ENCODE measurements around the gene OPHN1. TPM values are rescaled to one million over a fixed set of nuclear protein-coding genes. Genes with fewer than 3 reads are reported as not detected.

OPHN1 gene
- total RNA-seq, 2 experiments from 2014 or later, result not detected

DNA sequence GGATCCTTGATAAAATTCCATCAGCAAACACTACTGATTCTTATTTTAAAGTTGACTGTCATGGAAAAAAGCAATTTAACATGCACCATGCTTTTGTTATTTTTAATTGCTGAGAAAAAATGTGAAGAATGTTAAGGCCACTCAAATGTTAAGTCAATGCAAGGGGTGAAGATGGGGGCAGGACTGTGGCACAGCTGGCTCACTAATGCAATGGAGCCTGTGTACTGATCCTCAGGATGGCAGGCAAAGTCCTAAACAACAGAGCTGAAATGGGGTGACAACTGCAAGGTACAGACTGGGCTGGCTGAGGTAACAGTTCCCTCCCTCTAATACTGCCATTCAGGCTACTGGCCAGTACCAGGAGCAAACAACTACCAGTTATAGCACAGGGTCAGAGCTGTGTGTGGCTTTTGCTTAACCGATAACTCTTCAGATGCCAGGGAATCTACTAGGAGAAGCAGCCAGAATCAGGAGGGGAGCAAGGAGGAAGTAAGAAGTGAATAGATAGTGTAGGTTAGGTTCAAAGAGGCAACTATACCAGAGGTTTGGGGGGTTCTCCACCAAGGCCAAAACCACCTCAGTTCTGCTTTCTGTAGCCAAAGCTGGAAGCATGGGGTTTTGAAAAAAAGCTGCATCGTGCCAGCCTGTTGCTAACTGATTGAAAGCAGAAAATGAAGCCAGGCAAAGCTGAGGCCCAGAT lies 372.6 kb downstream of the OPHN1 start:
- Mint-ChIP-seq H3K36me3 (ENCODE audit: low read depth) (no peaks in the 10 kb centered on the region), H3K4me1 (ENCODE audit: low read depth) (no peaks in the 10 kb centered on the region), H3K27me3 (ENCODE audit: low read depth) (no peaks in the 10 kb centered on the region), H3K27ac (no peak overlapping the region), H3K9me3 (no peaks in the 10 kb centered on the region), H3K4me3 (no peak overlapping the region)
- CTCF ChIA-PET, result no interaction called here
- no peak for DNase-seq
- intact Hi-C loops (cut with micrococcal nuclease), result no loop called here

DNA sequence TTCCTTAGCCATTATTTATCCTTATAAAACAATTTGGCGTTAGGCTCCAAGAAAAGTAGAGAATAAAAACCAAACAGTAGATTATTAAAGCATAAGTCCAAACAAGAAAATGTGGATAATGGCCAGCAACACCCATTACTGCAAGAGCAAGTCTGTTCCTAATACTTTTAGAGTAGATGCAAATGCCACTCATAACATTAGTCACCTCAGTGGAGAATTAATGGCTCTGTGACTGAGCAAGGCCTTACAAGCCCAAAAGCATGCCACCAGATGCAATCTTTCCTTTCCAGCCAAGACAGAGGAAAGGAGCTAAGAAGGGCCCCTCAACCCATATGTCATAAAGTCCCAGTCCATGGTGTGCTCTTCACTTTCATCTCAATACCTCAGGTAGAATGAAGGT lies 373.8 kb downstream of the OPHN1 start:
- Mint-ChIP-seq H3K27ac (no peak overlapping the region), H3K4me3 (no peak overlapping the region), H3K4me1 (ENCODE audit: low read depth) (no peaks in the 10 kb centered on the region), H3K27me3 (ENCODE audit: low read depth) (no peaks in the 10 kb centered on the region), H3K36me3 (ENCODE audit: low read depth) (no peaks in the 10 kb centered on the region), H3K9me3 (no peaks in the 10 kb centered on the region)
- DNase-seq, result no peak
- CTCF ChIA-PET, result no interaction called here
- intact Hi-C loops (cut with micrococcal nuclease), result no loop called here

DNA sequence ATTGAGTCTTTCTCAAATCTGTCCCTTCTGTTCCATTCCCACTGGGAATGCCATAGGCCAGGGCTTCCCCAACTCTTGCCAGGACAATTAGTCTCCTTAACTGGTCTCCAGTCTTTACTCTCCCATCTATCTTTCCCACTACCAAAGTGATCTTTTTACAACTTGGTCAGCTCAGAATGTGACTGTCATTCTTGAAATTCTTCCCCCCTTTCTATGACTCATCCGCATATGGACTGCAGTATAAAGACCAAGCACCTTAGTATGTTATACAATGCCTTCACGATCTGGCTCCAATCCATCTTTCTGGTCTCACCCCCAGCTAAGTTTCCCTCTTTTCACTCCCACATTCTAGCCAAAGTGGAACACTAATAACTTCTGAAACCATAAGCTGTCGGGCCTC lies 383.8 kb downstream of the OPHN1 start:
- H3K9me3 Mint-ChIP-seq, result no peaks in the 10 kb centered on the region
- no peak overlapping the region for H3K27ac Mint-ChIP-seq
- intact Hi-C loops (cut with micrococcal nuclease), result no loop called here
- no peaks in the 10 kb centered on the region for H3K36me3 Mint-ChIP-seq (ENCODE audit: low read depth)
- H3K4me1 Mint-ChIP-seq (ENCODE audit: low read depth), result no peaks in the 10 kb centered on the region
- H3K4me3 Mint-ChIP-seq, result no peak overlapping the region
- CTCF ChIA-PET, result no interaction called here
- DNase-seq, result no peak
- H3K27me3 Mint-ChIP-seq (ENCODE audit: low read depth), result peaks cover 3% of the 10 kb centered on the region

DNA sequence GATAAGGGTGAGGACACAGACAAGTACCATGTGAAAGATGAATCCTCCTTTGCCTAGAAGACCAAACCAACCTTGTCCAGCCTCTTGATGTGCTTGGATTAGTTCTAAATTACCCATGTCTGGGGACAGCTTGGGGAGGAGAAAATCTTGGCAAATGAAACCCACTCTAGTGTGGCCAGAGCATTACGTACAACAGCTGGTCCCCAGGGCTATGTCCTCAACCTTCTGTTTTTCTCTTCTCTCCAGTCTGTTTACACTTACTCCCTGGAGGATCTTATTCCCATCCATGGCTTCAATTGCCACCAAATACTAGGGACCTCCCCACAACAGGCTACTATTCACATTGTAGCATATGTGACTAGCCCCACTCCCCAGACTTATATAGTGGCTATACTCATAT lies 384.5 kb downstream of the OPHN1 start:
- intact Hi-C loops (cut with micrococcal nuclease), result no loop called here
- Mint-ChIP-seq H3K4me3 (no peak overlapping the region), H3K27ac (no peak overlapping the region), H3K9me3 (no peaks in the 10 kb centered on the region), H3K27me3 (ENCODE audit: low read depth) (peaks cover 3% of the 10 kb centered on the region), H3K4me1 (ENCODE audit: low read depth) (no peaks in the 10 kb centered on the region), H3K36me3 (ENCODE audit: low read depth) (no peaks in the 10 kb centered on the region)
- DNase-seq, result no peak
- CTCF ChIA-PET, result no interaction called here

DNA sequence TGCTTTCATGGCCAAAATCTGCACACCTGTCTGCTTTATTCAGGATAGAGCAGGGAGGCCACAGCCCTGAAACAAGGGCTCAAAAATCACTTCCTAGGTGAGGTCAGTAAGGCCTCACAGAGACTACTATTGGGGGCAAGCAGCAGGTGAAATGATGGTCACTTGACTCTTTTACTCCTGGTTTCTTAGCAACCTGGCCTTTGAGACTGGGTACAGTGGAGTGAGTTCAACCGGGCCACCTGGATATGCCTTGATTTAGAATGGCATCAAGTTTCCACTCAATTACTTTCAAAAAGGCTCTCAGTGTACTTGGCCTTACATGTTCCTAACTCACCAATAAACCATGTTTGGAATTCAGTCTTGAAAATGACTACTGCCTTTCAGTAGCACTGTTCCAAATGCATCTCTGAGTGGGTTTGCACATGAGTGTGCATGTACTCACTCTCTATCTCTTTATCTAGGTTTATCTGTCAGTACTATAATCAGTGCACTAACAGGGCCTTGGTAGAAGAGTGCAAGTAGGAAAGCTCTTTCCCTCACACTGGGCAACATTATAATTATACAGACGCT lies 388.2 kb downstream of the OPHN1 start:
- intact Hi-C loops (cut with micrococcal nuclease), result no loop called here
- no peak for DNase-seq
- H3K4me1 Mint-ChIP-seq (ENCODE audit: low read depth), result no peaks in the 10 kb centered on the region
- no peaks in the 10 kb centered on the region for H3K9me3 Mint-ChIP-seq
- no peak overlapping the region for H3K27ac Mint-ChIP-seq
- H3K27me3 Mint-ChIP-seq (ENCODE audit: low read depth), result no peaks in the 10 kb centered on the region
- CTCF ChIA-PET, result no interaction called here
- no peaks in the 10 kb centered on the region for H3K36me3 Mint-ChIP-seq (ENCODE audit: low read depth)
- H3K4me3 Mint-ChIP-seq, result no peak overlapping the region

GRCh38 chrX:68043713-68044438 lies 389.4 kb downstream of the OPHN1 start:
- intact Hi-C loops (cut with micrococcal nuclease), result no loop called here
- Mint-ChIP-seq H3K27me3 (ENCODE audit: low read depth) (no peaks in the 10 kb centered on the region), H3K27ac (no peak overlapping the region), H3K36me3 (ENCODE audit: low read depth) (no peaks in the 10 kb centered on the region), H3K4me1 (ENCODE audit: low read depth) (no peaks in the 10 kb centered on the region), H3K4me3 (no peak overlapping the region), H3K9me3 (no peaks in the 10 kb centered on the region)
- no peak for DNase-seq
- CTCF ChIA-PET, result no interaction called here

- CTCF ChIA-PET, result no interaction called here
- intact Hi-C loops (cut with micrococcal nuclease), result no loop called here
- H3K4me1 Mint-ChIP-seq (ENCODE audit: low read depth), result no peaks in the 10 kb centered on the region
- no peaks in the 10 kb centered on the region for H3K9me3 Mint-ChIP-seq
- H3K27me3 Mint-ChIP-seq (ENCODE audit: low read depth), result no peaks in the 10 kb centered on the region
- no peaks in the 10 kb centered on the region for H3K36me3 Mint-ChIP-seq (ENCODE audit: low read depth)
- H3K4me3 Mint-ChIP-seq, result no peak overlapping the region
- DNase-seq, result no peak
- no peak overlapping the region for H3K27ac Mint-ChIP-seq
These were observed 392.2 kb downstream of the OPHN1 start for GRCh38 chrX:68041110-68041509.

- H3K9me3 Mint-ChIP-seq, result no peaks in the 10 kb centered on the region
- intact Hi-C loops (cut with micrococcal nuclease), result no loop called here
- CTCF ChIA-PET, result interaction anchor here (0.9 kb wide), 1 partner anchor 32 kb away, joined by 3 read pairs; no protein-coding TSS in a partner anchor
These were observed 414.8 kb downstream of the OPHN1 start for GRCh38 chrX:68018248-68019203.

GRCh38 chrX:67998540-67998939 lies 434.8 kb downstream of the OPHN1 start:
- no peak overlapping the region for H3K4me3 Mint-ChIP-seq
- CTCF ChIA-PET, result no interaction called here
- H3K27ac Mint-ChIP-seq, result no peak overlapping the region
- DNase-seq, result no peak
- intact Hi-C loops (cut with micrococcal nuclease), result no loop called here
- H3K36me3 Mint-ChIP-seq (ENCODE audit: low read depth), result no peaks in the 10 kb centered on the region
- H3K9me3 Mint-ChIP-seq, result peaks cover 10% of the 10 kb centered on the region
- H3K4me1 Mint-ChIP-seq (ENCODE audit: low read depth), result no peaks in the 10 kb centered on the region
- no peaks in the 10 kb centered on the region for H3K27me3 Mint-ChIP-seq (ENCODE audit: low read depth)

More at GRCh38 chrX:68018248-68019203, 414.8 kb downstream of the OPHN1 start:
- Mint-ChIP-seq H3K27ac (no peak overlapping the region), H3K36me3 (ENCODE audit: low read depth) (no peaks in the 10 kb centered on the region), H3K27me3 (ENCODE audit: low read depth) (no peaks in the 10 kb centered on the region), H3K4me3 (no peak overlapping the region), H3K4me1 (ENCODE audit: low read depth) (no peaks in the 10 kb centered on the region)
- DNase-seq, result peak; percentile 5

Other genes with a start within 250 kb of the OPHN1 start
- gene YIPF6, start 65.6 kb upstream of the OPHN1 start, total RNA-seq, result 10 to 100 TPM; 19.0 to 20.7 TPM
- under 1 TPM; 0.07 to 0.10 TPM for gene STARD8, start 214.2 kb upstream of the OPHN1 start, total RNA-seq

Data from activated naive CD4-positive, alpha-beta T cell treated with anti-CD3 and anti-CD28 coated beads for 36 hours (primary cell).